MM.1S (cell line): ENCODE results near the gene DLG5.

Source experiments
- DNase-seq: peaks from one replicate; pipeline ENCODE4 v3.0.0-alpha.2; 2015
- H2AFZ ChIP-seq: fragments of 300-600 bp; sonication (generic); 2 replicates; pipeline ENCODE4 v1.6.0; 2016; ENCODE audit warnings: antibody characterized with exemption, low read length
- H3F3A ChIP-seq: fragments of 300-600 bp; sonication (generic); 2 replicates; pipeline ENCODE4 v1.6.1; 2016; ENCODE audit warnings: mild to moderate bottlenecking, antibody characterized with exemption, low read length, moderate library complexity, mixed read lengths; ENCODE audit not compliant: insufficient read depth
- H3K27ac ChIP-seq: fragments of 300-600 bp; sonication (generic); 2 replicates; pipeline ENCODE4 v1.5.1; 2016; ENCODE audit warnings: mild to moderate bottlenecking, low read length
- H3K27me3 ChIP-seq: fragments of 300-600 bp; sonication (generic); replicated peaks from 2 replicates; pipeline ENCODE4 v1.6.0; 2016; ENCODE audit warnings: low read length; ENCODE audit not compliant: insufficient read depth
- H3K36me3 ChIP-seq: fragments of 300-600 bp; sonication (generic); replicated peaks from 2 replicates; pipeline ENCODE4 v1.6.1; 2016; ENCODE audit warnings: mild to moderate bottlenecking, low read length, mixed read lengths; ENCODE audit not compliant: insufficient read depth
- H3K4me1 ChIP-seq: fragments of 300-600 bp; sonication (generic); 2 replicates; pipeline ENCODE4 v1.6.1; 2016; ENCODE audit warnings: low read length, mixed read lengths
- H3K4me2 ChIP-seq: fragments of 300-600 bp; sonication (generic); 2 replicates; pipeline ENCODE4 v1.6.0; 2016; ENCODE audit warnings: low read depth, low read length
- H3K4me3 ChIP-seq: fragments of 300-600 bp; sonication (generic); 2 replicates; pipeline ENCODE4 v1.5.1; 2016; ENCODE audit warnings: low read length, mixed read lengths
- H3K79me2 ChIP-seq: fragments of 300-600 bp; sonication (generic); 2 replicates; pipeline ENCODE4 v1.6.1; 2016; ENCODE audit warnings: mixed run types, low read length, mixed read lengths
- H3K9ac ChIP-seq: fragments of 300-600 bp; sonication (generic); 2 replicates; pipeline ENCODE4 v1.6.1; 2016; ENCODE audit warnings: low read length, mixed read lengths
- H3K9me2 ChIP-seq: fragments of 300-600 bp; sonication (generic); replicated peaks from 2 replicates; pipeline ENCODE4 v1.6.1; 2016; ENCODE audit warnings: mild to moderate bottlenecking, low read length, mixed read lengths; ENCODE audit not compliant: insufficient read depth
- H3K9me3 ChIP-seq: fragments of 300-600 bp; sonication (generic); replicated peaks from 2 replicates; pipeline ENCODE4 v1.6.1; 2016; ENCODE audit warnings: mild to moderate bottlenecking, low read length, mixed read lengths; ENCODE audit not compliant: insufficient read depth
- H4K20me1 ChIP-seq: fragments of 300-600 bp; sonication (generic); 2 replicates; pipeline ENCODE4 v1.6.1; 2016; ENCODE audit warnings: mild to moderate bottlenecking, low read length, moderate library complexity, mixed read lengths; ENCODE audit not compliant: insufficient read depth
- EZH2 ChIP-seq: fragments of 300-600 bp; sonication (generic); optimal IDR thresholded peaks from 2 replicates; pipeline ENCODE3; 2017; ENCODE audit warnings: low read depth, mild to moderate bottlenecking, antibody characterized with exemption, low read length, mixed read lengths
- EZH2phosphoT487 ChIP-seq: fragments of 300-600 bp; sonication (generic); IDR thresholded peaks from 2 replicates; pipeline ENCODE4 v1.6.1; 2018; ENCODE audit warnings: antibody characterized with exemption, low read length
- TF ChIP-seq, protein P1 (sequence below): fragments of 300-600 bp; sonication (generic); IDR thresholded peaks from 2 replicates; pipeline ENCODE4 v1.5.1; 2016; ENCODE audit warnings: antibody characterized with exemption, low read length, mixed read lengths

Gene DLG5

DNA sequence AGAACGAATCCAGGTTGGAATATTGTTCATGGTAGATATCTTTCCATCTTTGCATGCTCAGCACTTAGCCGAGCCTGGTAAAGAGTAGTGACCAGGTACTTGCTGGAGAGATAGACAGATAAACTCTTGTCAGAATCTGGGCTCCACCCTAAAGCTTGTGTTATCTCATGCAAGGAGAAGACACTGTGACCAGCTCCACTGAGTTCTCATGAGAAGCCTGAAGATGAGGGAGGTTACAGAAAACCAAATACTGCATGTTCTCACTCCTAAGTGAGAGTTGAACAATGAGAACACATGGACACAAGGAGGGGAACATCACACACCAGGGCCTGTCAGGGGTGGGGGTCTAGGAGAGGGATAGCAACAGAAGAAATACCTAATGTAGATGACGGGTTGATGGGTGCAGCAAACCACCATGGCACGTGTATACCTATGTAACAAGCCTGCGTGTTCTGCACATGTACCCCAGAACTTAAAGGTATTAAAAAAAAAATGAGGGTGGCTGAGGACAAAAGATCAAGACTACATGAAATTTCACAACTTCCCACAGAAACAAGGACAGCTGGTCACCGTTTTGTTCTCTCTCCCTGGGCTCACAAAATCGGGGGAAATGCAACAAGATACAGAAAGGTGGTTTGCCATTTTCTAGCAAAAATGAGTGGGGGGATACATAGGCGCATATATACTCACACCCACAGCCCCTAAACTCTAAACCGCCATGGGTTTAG is 17.4 kb downstream of the DLG5 start:
- Histone ChIP-seq H4K20me1 (no peaks in the 10 kb centered on the region), H3K27ac (no peak overlapping the region), H3K79me2 (peaks cover 63% of the 10 kb centered on the region), H3K4me2 (no peak overlapping the region), H3K27me3 (no peaks in the 10 kb centered on the region), H3K9me2 (no peaks in the 10 kb centered on the region), H3K9ac (no peak overlapping the region), H3K4me1 (peaks cover 26% of the 10 kb centered on the region), H3K4me3 (no peak overlapping the region), H3K9me3 (no peaks in the 10 kb centered on the region), H3K36me3 (no peaks in the 10 kb centered on the region), H2AFZ (no peak overlapping the region), H3F3A (peaks cover 17% of the 10 kb centered on the region)
- TF ChIP-seq, protein P1, sequence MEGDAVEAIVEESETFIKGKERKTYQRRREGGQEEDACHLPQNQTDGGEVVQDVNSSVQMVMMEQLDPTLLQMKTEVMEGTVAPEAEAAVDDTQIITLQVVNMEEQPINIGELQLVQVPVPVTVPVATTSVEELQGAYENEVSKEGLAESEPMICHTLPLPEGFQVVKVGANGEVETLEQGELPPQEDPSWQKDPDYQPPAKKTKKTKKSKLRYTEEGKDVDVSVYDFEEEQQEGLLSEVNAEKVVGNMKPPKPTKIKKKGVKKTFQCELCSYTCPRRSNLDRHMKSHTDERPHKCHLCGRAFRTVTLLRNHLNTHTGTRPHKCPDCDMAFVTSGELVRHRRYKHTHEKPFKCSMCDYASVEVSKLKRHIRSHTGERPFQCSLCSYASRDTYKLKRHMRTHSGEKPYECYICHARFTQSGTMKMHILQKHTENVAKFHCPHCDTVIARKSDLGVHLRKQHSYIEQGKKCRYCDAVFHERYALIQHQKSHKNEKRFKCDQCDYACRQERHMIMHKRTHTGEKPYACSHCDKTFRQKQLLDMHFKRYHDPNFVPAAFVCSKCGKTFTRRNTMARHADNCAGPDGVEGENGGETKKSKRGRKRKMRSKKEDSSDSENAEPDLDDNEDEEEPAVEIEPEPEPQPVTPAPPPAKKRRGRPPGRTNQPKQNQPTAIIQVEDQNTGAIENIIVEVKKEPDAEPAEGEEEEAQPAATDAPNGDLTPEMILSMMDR: no peak
- TF ChIP-seq EZH2phosphoT487: no peak
- no peak for TF ChIP-seq EZH2
- DNase-seq: no peak

DNA sequence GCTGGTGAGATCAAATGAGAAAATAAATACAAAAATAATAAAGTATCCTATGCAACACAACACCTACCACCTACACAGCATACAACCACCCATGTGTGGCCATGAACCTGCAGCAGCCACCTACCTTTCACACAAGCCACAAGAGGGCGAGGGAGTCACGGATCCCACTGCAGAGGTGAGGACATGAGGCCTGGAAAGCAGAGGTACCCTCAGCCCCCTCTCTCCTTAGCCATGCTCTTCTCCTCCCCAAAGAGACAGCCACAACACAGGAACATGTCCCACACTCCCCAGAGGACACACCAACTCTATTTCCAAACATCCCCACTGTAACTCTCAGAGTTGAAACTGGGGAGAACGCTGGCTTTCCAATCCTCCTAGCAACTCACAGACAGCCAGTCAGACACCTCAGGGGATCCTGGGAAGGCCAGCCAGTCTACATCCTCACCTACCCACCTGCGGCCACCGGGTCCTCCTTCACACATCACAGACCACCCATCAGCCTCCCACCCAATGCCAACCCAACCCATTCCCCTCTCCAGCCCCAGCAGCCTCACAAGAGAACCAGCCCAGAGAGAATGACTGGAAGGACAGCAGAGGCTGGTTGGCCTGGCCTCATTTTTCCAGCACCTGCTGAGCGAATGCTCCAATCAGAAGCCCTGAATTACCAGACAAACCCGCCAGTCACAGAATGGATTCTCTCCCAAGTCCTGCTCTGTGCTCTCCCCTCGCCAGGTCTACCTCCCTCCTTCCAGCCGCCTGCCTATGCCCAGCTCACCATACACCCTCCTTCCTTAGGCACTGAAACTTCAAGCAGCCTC is 18.4 kb downstream of the DLG5 start:
- H3K9me3 ChIP-seq: no peaks in the 10 kb centered on the region
- TF ChIP-seq EZH2phosphoT487 (no peak), EZH2 (no peak)
- TF ChIP-seq, protein P1: peak; percentile 21
- H3K79me2 ChIP-seq: peaks cover 54% of the 10 kb centered on the region
- no peaks in the 10 kb centered on the region for H3K36me3 ChIP-seq
- H3K27me3 ChIP-seq: no peaks in the 10 kb centered on the region
- H3F3A ChIP-seq: peaks cover 13% of the 10 kb centered on the region
- H3K27ac ChIP-seq: no peak overlapping the region
- H4K20me1 ChIP-seq: no peaks in the 10 kb centered on the region
- no peak overlapping the region for H2AFZ ChIP-seq
- no peak overlapping the region for H3K4me2 ChIP-seq
- H3K9me2 ChIP-seq: no peaks in the 10 kb centered on the region
- no peak for DNase-seq
- H3K4me3 ChIP-seq: no peak overlapping the region
- peaks cover 17% of the 10 kb centered on the region for H3K4me1 ChIP-seq
- H3K9ac ChIP-seq: no peak overlapping the region

DNA sequence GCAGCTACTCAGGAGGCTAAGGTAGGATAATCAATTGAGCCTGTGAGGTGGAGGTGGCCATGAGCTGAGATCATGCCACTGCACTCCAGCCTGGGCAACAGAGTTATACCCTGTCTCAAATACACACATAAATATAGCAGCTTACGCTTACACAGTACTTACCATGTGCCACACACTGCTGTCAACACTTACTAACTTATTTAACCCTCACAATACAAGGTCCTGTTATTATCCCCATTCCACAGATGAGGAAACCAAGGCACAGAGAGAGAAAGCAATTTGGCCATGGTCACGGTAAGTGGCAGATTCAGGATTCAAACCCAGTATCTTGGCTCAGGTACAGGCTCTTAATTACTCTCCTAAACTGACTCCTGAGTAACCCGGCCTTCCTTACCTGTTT is 19.1 kb downstream of the DLG5 start:
- Histone ChIP-seq H3K9me2 (no peaks in the 10 kb centered on the region), H3K4me2 (no peak overlapping the region), H3K4me3 (no peak overlapping the region), H3K9ac (no peak overlapping the region), H3K79me2 (peaks cover 54% of the 10 kb centered on the region), H3K36me3 (no peaks in the 10 kb centered on the region), H3K27ac (no peak overlapping the region), H2AFZ (no peak overlapping the region), H3K9me3 (no peaks in the 10 kb centered on the region), H4K20me1 (no peaks in the 10 kb centered on the region), H3K27me3 (no peaks in the 10 kb centered on the region), H3F3A (peaks cover 6% of the 10 kb centered on the region), H3K4me1 (peaks cover 10% of the 10 kb centered on the region)
- TF ChIP-seq, protein P1: no peak
- TF ChIP-seq EZH2: no peak
- TF ChIP-seq EZH2phosphoT487: no peak
- no peak for DNase-seq
